Measurements from ENCODE around the gene RHCG.
A peak's percentile ranks its signal among the peaks of the same experiment; 100 is the strongest.

Gene RHCG
- total RNA-seq, result 0 to 6.8 (median 0.21) reads per million in 18 experiments

- peak; percentile 10 to 15 for DNase-seq
These were observed at the start of gene RHCG for GRCh38 chr15:89496155-89497098. TSS of gene RHCG (minus strand) at chr15:89496583. CDS start at chr15:89496544, 39 bp downstream.

- DNase-seq, result peak; percentile 3 to 13
These were observed 47.0 kb upstream of the RHCG start for GRCh38 chr15:89543389-89543788.

DNA sequence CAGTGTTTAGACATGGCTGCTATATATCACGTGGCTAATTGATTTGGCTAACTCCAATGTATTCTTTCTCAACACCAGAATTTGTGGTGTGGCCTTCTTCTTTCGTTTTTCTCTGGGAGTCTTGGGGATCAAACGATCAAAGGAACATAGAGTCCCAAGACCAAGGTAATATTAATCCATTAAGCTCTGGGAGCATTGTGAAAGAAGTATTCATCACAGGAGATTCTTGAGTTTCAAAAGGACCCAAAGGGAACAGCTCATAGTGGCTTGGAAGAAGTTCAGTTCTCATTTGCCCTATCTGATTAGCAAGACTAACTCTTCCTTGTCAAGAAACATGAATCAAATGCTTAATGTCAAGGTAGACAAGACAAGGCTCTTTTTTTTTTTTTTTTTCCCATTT is 46.0 kb upstream of the RHCG start:
- DNase-seq, result no peak

DNA sequence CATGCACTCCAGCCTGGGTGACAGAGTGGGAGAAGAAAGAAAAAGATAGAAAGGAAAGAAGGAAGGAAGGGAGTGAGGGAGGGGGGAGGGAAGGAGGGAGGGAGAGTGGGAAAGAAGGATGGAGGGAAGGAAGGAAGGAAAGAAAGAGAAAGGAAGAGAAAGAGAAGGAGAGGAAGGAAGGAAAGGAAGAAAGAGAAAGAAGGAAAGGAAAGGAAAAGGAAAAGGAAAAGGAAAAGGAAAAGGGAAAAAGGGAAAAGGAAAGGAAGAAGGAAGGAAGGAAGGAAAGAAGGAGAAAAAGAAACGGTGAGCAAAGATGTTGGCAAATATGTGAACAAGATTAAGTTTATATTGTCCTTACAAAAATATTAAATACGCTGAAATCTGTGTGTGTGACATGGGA is 42.6 kb upstream of the RHCG start:
- no peak for DNase-seq

GRCh38 chr15:89533861-89534544 is 37.6 kb upstream of the RHCG start:
- no peak for DNase-seq

- DNase-seq, result no peak
These were observed 35.6 kb upstream of the RHCG start for GRCh38 chr15:89531796-89532537.

DNA sequence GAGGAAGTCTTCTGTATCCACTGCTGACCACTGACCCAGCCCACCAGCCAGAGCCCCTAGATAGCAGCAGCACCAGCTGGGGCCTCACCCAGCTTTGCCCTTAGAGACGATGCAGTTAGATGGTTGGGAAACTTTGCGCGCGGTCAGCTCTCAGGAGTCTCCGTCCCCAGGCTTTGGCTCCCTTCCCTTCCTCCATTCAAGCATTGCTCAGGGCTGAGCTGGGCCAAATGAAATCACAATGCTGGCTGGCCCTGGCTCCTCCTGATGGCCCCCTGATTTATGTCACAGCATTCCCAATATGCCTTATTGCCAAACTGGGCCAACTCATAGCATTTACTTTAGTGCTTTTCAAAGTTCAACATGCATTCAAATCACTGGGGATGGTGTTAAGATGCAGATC is 34.6 kb upstream of the RHCG start:
- DNase-seq, result no peak

DNA sequence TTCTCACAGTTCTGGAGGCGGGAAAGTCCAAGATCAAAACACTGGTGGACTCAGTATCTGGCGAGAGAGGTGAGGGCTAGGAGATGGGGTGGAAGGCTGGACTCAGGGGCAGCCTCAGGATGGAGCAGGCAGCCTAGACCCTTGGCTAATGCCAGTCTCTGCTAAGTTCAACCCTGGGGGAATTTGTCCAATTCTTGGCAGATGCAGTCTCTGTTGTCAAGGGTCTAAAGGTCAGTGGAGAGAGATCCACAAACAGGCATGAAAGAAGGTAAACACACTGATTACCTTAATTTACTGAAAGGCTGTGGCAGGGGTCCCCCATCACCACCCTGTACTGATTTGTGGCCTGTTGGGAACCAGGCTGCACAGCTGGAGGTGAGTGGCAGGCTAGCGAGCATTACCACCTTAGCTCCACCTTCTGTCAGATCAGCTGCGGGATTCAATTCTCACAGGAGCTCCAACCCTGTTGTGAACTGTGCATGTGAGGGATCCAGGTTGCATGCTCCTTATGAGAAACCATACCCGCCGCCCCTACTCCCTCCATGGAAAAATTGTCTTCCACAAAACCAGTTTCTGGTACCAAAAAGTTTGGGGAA is 32.5 kb upstream of the RHCG start:
- no peak for DNase-seq

DNA sequence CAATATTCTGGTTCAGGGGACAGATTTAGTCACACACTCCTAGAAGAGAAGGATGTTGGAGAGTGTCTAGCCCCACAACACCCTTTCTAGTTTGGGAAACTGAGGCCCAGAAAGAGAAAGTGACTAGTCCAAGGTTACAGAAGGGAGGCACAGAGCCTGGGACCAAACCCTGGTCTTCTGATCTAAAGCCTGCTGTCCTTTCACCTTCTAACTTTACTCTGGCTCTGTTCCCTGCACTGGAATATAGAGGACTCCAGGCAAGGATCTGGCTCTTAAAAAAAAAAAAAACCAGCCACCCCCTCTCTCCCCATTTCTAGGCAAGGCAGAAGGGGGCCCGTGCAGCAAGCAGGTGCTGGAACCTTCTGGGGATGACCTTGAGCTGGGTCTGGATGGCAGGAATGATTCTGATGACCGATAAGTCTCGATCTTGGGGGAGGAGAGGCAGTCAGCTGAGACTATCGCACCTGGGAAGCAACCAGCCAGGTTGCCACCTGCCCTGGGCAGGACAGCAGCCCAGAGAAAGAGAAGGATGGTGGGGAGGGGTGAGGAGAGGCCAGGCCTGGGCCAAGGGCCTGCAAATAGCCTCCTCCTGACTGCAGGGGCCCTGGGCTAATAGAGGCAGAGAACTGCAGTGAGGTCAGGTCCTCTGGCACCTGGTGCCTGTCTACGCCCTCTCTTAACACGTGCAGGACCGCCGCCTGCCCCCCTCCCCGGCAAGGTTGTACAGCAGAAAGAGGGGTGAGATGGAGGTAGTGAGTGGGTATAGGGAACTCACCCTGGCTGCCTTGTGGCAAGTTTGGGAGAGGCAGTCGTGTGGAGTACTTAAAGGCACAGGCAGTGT is 30.4 kb upstream of the RHCG start:
- no peak for DNase-seq

DNA sequence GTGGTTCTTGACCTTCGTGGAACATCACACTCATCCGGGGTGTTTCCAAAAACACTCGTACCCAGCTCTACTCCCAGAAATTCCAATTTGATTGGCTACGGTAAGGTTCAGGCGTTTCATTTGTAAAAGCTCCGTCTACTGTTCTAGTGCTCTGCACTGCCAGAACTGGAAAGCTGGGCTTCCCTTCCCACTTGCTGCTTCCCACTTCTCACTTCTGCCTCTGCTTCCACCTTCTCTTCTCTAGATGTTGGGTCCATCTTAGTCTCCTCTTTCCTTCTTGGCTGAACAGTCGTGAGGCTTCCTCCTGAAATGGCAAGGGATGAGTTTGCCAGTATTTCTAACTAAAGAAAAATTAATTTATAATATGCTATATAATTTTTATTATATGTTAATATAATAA is 29.8 kb upstream of the RHCG start:
- no peak for DNase-seq

DNA sequence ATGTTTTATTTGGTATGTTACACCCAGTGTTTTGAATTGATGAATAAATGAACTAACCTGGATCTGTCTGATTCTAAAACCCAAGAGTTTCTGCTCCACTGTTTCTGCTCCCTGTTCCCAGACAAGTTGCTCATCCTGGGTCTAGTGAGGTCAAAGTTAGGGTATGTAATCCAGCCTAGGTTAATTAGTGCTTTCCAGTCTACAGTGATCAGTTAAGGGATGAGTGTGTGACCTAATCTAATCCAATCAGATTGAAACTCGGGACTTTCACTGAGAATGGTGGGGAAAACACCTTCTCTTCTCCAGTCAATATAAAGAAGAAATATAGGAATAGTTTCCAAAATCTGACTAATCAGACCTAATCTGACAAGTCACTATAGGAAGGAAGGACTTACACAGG is 27.8 kb upstream of the RHCG start:
- no peak for DNase-seq

DNA sequence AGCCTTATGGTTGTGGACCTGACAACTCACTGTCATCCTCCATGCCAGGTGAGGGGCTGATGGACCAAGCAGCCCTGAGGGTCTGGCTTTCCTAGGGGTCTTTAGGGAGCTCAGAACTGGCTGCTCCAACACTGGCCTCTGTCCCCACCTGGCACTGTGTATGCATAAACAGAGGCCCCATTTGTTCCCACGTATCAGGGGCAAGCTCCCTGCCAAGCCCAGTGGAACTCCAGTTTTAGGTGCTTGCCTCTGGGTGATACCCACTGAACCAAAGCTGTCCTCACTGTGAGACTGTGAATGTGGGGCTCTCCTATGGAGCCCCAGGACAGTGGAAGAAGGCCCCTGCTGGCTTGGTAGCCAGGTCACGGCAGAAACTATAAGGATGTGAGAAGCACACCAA is 26.7 kb upstream of the RHCG start:
- no peak for DNase-seq

- DNase-seq, result no peak
These were observed 25.2 kb upstream of the RHCG start for GRCh38 chr15:89521605-89522004.

- no peak for DNase-seq
These were observed 19.1 kb upstream of the RHCG start for GRCh38 chr15:89515477-89515876.

DNA sequence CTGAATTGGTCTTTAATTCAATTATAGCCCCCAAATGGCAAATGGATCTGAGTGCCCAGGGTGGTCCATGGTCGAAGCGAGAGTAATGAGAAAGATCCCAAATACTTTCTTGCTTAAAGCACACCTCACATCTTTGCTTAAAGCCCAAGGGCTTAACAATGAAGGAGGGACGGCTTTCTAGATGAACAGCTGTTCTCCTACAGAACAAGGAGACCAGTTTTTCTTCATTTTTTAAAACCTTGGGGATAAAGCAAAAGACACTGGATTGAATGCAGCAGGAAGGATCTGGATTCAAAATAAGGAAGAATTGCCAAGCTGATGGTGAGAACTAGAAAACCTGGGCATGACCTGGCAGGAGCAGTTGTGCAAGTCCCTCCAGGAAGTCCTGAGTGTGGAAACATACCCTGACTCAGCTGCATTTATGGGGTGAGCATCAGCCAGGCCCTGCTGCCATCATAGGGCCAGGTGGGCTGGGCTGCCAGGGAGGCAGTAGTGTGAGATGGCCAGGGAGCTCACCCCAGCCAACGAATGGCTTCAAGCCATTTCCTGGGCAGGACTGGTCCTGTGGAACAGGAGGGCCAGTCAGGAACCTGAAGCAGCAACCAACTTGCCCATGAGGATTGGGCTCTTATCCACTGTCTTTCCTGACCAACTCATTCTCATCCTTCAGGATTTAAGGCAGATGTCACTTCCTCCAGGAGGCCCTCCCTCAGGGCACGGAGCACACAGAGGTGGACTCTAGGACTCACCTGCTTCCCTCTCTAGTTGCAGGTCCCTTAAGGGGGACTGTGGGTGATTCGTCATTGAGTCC is 18.4 kb upstream of the RHCG start:
- no peak for DNase-seq

DNA sequence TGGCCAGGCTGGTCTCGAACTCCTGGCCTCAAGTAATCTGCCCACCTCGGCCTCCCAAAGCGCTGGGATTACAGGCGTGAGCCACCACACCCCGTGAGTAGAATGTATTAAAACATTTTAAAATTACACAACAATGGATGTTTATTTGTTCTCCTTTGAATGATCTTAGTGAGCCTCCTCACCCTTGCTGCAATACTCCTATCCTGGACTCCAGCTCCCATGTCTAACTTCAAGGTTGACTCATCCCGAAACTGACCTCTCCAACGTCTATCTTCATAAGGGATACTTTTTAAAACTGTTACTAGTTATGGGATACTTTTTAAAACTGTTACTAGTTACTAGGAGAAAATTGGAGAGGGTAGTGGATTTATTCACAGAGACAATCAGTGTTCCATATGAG is 17.8 kb upstream of the RHCG start:
- DNase-seq, result no peak

GRCh38 chr15:89513284-89513683 is 16.9 kb upstream of the RHCG start:
- no peak for DNase-seq

- DNase-seq, result no peak
These were observed 16.2 kb upstream of the RHCG start for GRCh38 chr15:89512631-89513030.

GRCh38 chr15:89506026-89506686 is 9.8 kb upstream of the RHCG start:
- DNase-seq, result no peak

DNA sequence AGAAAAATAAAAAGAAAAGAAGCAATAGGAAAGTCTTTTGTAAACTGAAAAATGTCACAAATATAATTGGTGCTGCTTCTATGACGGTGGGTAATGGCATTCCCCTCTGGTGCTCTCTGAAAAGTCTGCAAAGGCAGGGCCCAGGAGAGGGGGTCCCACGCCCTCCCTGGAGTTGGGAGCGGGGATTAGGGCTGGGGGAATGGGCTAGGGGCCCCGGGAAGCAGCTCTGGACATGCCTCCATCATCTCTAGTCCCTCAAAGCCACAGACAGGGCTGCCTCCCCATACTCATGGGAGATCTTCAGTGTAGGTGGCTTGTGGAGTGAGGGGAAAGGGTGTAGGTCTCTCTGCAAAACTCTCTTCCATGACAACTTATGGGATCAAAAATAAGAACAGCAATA is 7.8 kb upstream of the RHCG start:
- no peak for DNase-seq
